Hematopoietic multipotent progenitor cell treated with erythropoietin and hydrocortisone succinate and interleukin-3 and kit ligand, for 17 days (in vitro differentiated cells): Measurements from ENCODE around the gene ABCC11.

Experiments used
- DNase-seq: peaks from one replicate; pipeline ENCODE4 v3.0.0-alpha.2; 2015; ENCODE audit warnings: low spot score

Gene ABCC11

DNA sequence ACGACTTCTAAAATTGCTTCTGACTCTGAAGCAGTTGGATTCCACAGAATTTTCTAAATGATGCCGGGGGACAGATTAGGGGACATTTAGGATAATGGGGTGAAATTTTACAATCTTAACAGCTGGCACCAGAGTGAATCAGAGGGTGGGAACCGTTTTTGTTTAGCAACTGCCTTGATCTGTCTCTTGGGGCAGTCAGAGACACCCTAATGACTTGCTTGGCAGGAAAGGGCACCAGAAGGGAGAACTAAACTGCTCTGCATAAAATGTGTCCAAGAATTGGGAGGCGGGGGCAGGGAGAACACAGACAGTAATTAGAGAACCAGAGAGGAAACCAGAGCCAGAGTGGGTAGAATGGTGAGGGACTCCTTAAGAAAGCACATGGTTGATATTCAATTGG, 85.4 kb downstream of the ABCC11 start:
- DNase-seq = no peak

- no peak for DNase-seq
These were observed 86.8 kb downstream of the ABCC11 start for GRCh38 chr16:48160575-48160974.

- no peak for DNase-seq
These were observed 89.0 kb downstream of the ABCC11 start for GRCh38 chr16:48158296-48158695.

DNA sequence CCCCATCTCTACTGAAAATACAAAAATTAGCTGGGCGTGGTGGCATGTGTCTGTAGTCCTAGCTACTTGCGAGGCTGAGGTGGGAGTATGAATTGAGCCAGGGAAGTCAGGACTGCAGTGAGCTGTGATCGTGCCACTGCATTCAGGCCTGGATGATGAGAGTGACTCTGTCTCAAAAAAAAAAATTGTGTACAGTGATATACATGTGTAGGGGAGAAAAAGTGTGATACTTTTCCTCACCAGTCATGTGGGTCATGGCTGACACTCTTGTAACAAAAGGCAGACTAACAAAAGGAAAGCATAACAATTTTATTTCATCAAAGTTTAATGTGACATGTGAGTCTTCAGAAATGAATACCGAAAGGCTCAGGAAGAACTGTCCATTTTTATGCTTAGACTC, 89.5 kb downstream of the ABCC11 start:
- DNase-seq = no peak

- no peak for DNase-seq
These were observed 90.0 kb downstream of the ABCC11 start for GRCh38 chr16:48157302-48157701.

- peak; percentile 51 for DNase-seq
These were observed 90.5 kb downstream of the ABCC11 start for GRCh38 chr16:48156790-48157209.

DNA sequence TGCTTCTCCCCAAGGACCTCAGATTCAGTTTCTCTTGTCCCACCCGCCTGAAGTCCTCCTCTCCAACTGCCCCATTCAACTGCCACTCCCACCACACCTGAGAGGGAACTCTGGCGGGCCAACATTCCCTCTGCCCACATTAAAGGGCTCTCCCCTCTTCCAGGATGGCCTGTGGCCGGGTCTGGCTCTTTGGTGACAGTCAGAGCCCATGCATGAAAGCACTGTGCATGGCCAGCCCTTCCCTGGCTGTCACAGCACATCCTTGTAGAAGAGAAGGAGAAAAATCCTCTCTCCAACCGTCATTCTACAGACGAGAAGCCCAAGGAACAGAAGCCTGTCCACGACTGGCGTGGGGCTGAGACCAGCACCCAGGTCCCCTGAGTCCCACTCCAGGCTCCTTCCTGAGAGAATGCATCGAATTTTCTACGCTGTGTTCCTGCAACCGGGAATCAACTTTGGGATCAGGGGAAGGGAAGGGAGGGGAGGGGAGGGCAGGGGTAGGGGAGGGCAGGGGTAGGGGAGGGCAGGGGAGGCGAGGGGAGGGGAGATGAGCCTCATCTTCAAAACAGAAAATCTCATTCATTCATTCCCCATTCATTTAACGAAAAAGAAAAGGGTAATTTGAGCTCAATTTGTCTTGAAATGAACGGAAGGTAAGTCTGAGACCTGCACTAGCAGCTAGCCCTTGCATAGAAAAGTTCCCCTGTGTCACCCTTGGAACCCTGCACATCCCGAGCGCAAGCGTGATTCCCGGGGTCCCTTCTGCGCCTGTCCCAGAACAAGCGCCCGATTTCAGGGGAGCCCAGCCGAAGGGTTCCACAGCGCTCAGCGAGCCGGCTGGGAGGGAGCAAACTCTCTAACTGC, 91.2 kb downstream of the ABCC11 start, which contains the start of gene ABCC12:
Gene ABCC12 (minus strand): TSS at position 68 of the 864 bp plus-strand sequence. CDS start 9,569 bp downstream, outside the sequence.
- no peak for DNase-seq

GRCh38 chr16:48153774-48154173, 93.6 kb downstream of the ABCC11 start:
- no peak for DNase-seq

- no peak for DNase-seq
These were observed 95.1 kb downstream of the ABCC11 start for GRCh38 chr16:48152226-48152625.

GRCh38 chr16:48150707-48151106, 96.6 kb downstream of the ABCC11 start:
- no peak for DNase-seq

DNA sequence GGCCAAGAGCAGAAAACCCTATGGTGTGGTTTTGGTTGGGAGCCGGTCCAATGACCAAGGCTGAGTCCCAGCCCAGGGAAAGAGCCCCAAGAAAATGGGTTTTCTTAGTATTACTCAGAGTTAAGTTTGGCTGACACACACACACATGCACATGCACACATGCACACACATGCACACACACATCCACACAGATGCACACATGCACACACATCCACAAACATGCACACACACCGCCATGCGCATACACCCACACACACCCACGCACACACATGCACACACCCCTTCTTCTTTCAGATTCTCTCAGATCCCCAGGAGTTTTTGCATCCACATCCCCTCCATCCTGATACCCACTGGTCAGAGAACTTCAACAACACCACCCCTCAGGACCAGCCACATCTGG, 100.6 kb downstream of the ABCC11 start:
- no peak for DNase-seq

GRCh38 chr16:48146131-48146530, 101.2 kb downstream of the ABCC11 start:
- no peak for DNase-seq

- no peak for DNase-seq
These were observed 103.4 kb downstream of the ABCC11 start for GRCh38 chr16:48143812-48144368.

GRCh38 chr16:48140821-48141220, 106.5 kb downstream of the ABCC11 start:
- DNase-seq = no peak

DNA sequence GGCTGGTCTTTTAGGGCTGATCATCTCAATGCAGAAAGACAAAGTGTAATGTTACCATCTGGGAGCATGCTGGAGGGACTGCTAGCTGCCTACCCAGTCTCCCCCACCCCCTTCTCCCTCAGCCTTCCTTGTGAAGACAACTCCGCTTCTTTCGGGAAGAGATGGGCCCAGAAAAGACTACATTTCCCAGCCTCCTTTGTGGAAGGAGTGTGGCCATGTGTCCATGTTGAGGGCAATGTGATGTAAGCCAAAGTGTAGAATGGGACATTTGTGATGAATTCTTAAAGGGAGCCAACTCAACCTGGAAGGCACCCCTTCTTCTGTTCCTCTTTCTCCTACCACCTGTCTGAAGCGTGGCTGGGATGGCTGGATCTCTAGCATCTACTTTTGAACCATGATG, 107.8 kb downstream of the ABCC11 start:
- DNase-seq = no peak

- DNase-seq = no peak
These were observed 108.8 kb downstream of the ABCC11 start for GRCh38 chr16:48138543-48138942.

GRCh38 chr16:48137822-48138221, 109.5 kb downstream of the ABCC11 start:
- no peak for DNase-seq

DNA sequence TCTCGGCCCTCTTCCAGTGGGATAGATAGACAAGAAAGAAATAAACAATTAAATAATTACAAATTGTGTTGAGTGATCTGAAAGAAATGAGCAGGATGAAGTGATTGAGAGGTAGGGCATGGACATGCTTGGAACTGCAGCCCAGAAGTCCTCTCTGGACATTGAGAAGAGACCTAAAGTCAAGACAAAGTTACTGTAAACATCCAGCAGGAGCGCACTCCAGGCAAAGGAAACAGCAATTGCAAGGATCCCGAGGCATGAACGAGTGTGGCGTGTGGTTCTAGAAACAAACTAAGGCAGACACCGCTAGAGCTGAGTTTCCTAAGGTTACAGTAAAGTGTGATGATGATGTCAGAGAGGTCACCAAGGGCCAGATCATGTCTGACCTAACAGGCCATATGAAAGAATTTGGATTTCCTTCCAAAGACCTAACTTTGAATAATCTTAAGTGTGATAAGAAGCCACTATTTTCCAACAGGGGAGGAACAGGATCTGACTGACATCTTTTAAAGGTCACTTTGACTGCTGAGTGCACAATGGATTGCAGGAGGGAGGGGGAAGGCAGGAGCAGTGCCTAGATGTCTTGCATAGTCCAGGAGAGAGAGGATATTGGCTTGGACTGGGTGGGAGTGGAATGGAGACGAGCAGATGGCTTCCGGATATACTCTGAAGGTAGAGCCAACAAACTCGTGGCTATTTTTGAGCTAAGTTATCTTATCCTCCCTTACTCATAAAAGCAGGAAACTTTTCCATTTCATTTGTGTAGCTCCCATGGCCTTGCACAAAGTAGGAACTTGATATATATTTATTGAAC, 110.6 kb downstream of the ABCC11 start:
- DNase-seq = no peak

- DNase-seq = no peak
These were observed 113.7 kb downstream of the ABCC11 start for GRCh38 chr16:48133455-48134211.

DNA sequence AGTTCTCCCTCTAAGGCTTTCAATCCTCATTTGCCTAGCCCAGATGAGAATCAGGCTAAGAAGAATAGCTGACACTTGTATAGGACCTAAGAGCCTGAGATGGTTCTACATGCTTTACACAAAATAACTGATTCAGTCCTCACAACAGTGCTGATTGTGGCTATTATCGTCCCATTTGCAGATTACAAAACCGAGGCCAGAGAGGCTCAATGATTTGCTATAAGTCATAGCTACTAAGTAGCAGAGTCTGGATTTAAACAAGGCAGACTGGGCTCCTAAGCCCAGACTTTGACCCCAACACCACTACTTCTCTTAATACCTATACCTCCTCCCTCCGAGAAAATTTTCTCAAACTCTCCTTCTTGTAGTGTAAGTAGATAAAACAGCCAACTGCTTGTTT, 114.6 kb downstream of the ABCC11 start:
- no peak for DNase-seq

DNA sequence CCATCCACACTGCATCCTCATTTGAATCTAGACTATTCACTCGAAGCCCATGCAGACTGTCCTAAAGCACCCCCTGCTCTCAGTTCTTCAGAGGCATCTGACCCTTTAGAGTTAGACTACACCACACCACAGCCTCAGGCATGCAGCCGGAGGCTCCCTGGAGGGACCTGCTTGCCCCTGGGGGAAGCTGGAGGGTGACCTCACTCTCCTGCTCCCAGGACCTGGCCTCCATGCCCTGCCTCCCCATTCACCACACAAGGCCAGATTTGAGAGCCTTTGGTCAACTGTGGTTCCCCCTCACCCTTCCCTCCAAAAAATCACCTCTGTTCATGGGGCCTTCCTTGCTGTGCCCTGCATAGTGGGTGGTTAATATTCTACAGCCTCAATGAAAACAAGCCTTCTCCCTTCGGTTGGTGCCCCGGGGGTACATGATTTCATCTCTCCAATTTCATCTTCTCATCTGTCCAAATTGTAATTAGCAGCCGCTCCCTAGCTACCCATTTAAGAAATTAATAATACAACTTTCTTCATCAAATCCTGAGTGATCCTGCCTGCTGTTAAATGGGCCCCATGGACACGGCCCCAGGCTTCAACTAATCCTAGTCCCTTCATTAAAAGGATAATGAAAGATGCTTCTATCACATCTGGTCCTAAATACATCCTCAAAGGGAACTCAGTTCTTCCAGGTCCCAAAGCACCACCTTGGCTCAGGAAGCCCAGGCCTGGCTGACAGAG, 116.0 kb downstream of the ABCC11 start:
- DNase-seq = no peak
